LoVo (cell line): ENCODE data around the gene BMPR1B.
A peak's percentile ranks its signal among the peaks of the same experiment; 100 is the strongest.
"Not testable (repeated sequence)": the region's sequence is repeated elsewhere in the genome, so short reads cannot be mapped to it uniquely, and the experiment has no call there.

ENCODE experiments used
- DNase-seq: peaks from one replicate; pipeline ENCODE4 v3.0.0-alpha.2; 2016; ENCODE audit warnings: low spot score

The BMPR1B gene

GRCh38 chr4:95038791-95039190 lies 281.0 kb downstream of the BMPR1B start:
- no peak for DNase-seq

- DNase-seq, result no peak
Measured at GRCh38 chr4:95044324-95044837, 286.6 kb downstream of the BMPR1B start.

- DNase-seq, result no peak
Measured at GRCh38 chr4:95045429-95045828, 287.7 kb downstream of the BMPR1B start.

- DNase-seq, result no peak
Measured at GRCh38 chr4:95048296-95048695, 290.5 kb downstream of the BMPR1B start.

GRCh38 chr4:95049551-95050233 lies 291.9 kb downstream of the BMPR1B start:
- no peak for DNase-seq

- no peak for DNase-seq
Measured at GRCh38 chr4:95050980-95051701, 293.4 kb downstream of the BMPR1B start.

- DNase-seq, result no peak
Measured at GRCh38 chr4:95051702-95052020, 293.9 kb downstream of the BMPR1B start.

GRCh38 chr4:95058991-95059390 lies 301.2 kb downstream of the BMPR1B start:
- no peak for DNase-seq

- DNase-seq, result no peak
Measured at GRCh38 chr4:95059663-95060062, 301.9 kb downstream of the BMPR1B start.

- no peak for DNase-seq
Measured at GRCh38 chr4:95061220-95061619, 303.5 kb downstream of the BMPR1B start.

- DNase-seq, result not testable (repeated sequence)
Measured at GRCh38 chr4:95061801-95062200, 304.0 kb downstream of the BMPR1B start.

- no peak for DNase-seq
Measured at GRCh38 chr4:95066050-95066449, 308.3 kb downstream of the BMPR1B start.

GRCh38 chr4:95068401-95068800 lies 310.6 kb downstream of the BMPR1B start:
- DNase-seq, result no peak

GRCh38 chr4:95068818-95069478 lies 311.2 kb downstream of the BMPR1B start:
- DNase-seq, result no peak

- no peak for DNase-seq
Measured at GRCh38 chr4:95071851-95072250, 314.1 kb downstream of the BMPR1B start.

GRCh38 chr4:95073646-95074045 lies 315.9 kb downstream of the BMPR1B start:
- no peak for DNase-seq

GRCh38 chr4:95077864-95078263 lies 320.1 kb downstream of the BMPR1B start:
- no peak for DNase-seq

- no peak for DNase-seq
Measured at GRCh38 chr4:95080969-95081368, 323.2 kb downstream of the BMPR1B start.

GRCh38 chr4:95084584-95084983 lies 326.8 kb downstream of the BMPR1B start:
- DNase-seq, result peak; percentile 84

- DNase-seq, result peak; percentile 45
Measured at GRCh38 chr4:95085124-95085833, 327.5 kb downstream of the BMPR1B start.

- peak; percentile 65 for DNase-seq
Measured at GRCh38 chr4:95086551-95086950, 328.8 kb downstream of the BMPR1B start.

- DNase-seq, result peak; percentile 62
Measured at GRCh38 chr4:95087657-95088455, 330.1 kb downstream of the BMPR1B start.
